Hepatocyte (in vitro differentiated cells): ENCODE measurements around the gene CXCR4. TPM values are rescaled to one million over a fixed set of nuclear protein-coding genes. Genes with fewer than 3 reads are reported as not detected.

Experiments
- DNase-seq: peaks from one replicate; pipeline ENCODE4 v3.0.0-alpha.2; 2016; ENCODE audit warnings: low spot score
- H2AFZ ChIP-seq: fragments of 200-600 bp; sonication (generic); 2 replicates; pipeline ENCODE4 v1.6.0; 2016; ENCODE audit warnings: antibody characterized with exemption, mild to moderate bottlenecking
- H3K27ac ChIP-seq: fragments of 200-600 bp; sonication (generic); 2 replicates; pipeline ENCODE4 v1.5.1; 2016; ENCODE audit warnings: mild to moderate bottlenecking
- H3K27me3 ChIP-seq: fragments of 200-600 bp; sonication (generic); 2 replicates; pipeline ENCODE4 v1.6.1; 2016
- H3K36me3 ChIP-seq: fragments of 200-600 bp; sonication (generic); replicated peaks from 2 replicates; pipeline ENCODE4 v1.5.1; 2016; ENCODE audit warnings: low read depth; ENCODE audit not compliant: insufficient read depth
- H3K4me1 ChIP-seq: fragments of 200-600 bp; sonication (generic); 2 replicates; pipeline ENCODE4 v1.5.1; 2016; ENCODE audit warnings: mild to moderate bottlenecking, moderate library complexity; ENCODE audit not compliant: insufficient read depth
- H3K4me2 ChIP-seq: fragments of 200-600 bp; sonication (generic); 2 replicates; pipeline ENCODE4 v1.6.0; 2016
- H3K4me3 ChIP-seq: fragments of 200-600 bp; sonication (generic); 2 replicates; pipeline ENCODE4 v1.5.1; 2016; ENCODE audit warnings: mild to moderate bottlenecking
- H3K79me2 ChIP-seq: fragments of 200-600 bp; sonication (generic); 2 replicates; pipeline ENCODE4 v1.6.0; 2017; ENCODE audit warnings: mild to moderate bottlenecking
- H3K9me2 ChIP-seq: fragments of 200-600 bp; sonication (generic); replicated peaks from 2 replicates; pipeline ENCODE4 v1.6.0; 2017; ENCODE audit warnings: mild to moderate bottlenecking; ENCODE audit not compliant: insufficient read depth
- H3K9me3 ChIP-seq: fragments of 200-600 bp; sonication (generic); 2 replicates; pipeline ENCODE4 v1.5.1; 2016; ENCODE audit warnings: low read depth, mild to moderate bottlenecking
- H4K20me1 ChIP-seq: fragments of 200-600 bp; sonication (generic); 2 replicates; pipeline ENCODE4 v1.6.0; 2016; ENCODE audit warnings: mild to moderate bottlenecking; ENCODE audit not compliant: insufficient read depth, poor library complexity, severe bottlenecking
- CTCF ChIP-seq: fragments of 200-600 bp; sonication (generic); IDR thresholded peaks from 2 replicates; pipeline ENCODE4 v1.5.1; 2016; ENCODE audit warnings: antibody characterized with exemption, mild to moderate bottlenecking; ENCODE audit not compliant: poor library complexity
- EZH2 ChIP-seq: fragments of 200-600 bp; sonication (generic); IDR thresholded peaks from 2 replicates; pipeline ENCODE4 v1.6.1; 2016; ENCODE audit warnings: antibody characterized with exemption, mild to moderate bottlenecking, borderline replicate concordance
- EZH2phosphoT487 ChIP-seq: fragments of 200-600 bp; sonication (generic); IDR thresholded peaks from one replicate; pipeline ENCODE4 v1.6.1; 2018; ENCODE audit warnings: antibody characterized with exemption, mild to moderate bottlenecking, low read depth, moderate library complexity; ENCODE audit not compliant: unreplicated experiment, severe bottlenecking
- WGBS: methylation state at CpG from one replicate; pipeline ENCODE4 v1.1.6; 2016; ENCODE audit warnings: low lambda C conversion rate; ENCODE audit errors: missing lambda C conversion rate; 5-methylcytosine and 5-hydroxymethylcytosine counted together
- polyA plus RNA-seq: library from polyadenylated mRNA; unstranded; fragments of >200 nt; fragmentation: Nextera tagmentation; extraction: Ambion mirVana; gene quantifications from 2 replicates; pipeline ENCODE4 v1.2.1, GENCODE V29; 2016
- total RNA-seq: library from RNA; depleted of rRNA; stranded (reverse); fragments of >200 nt; gene quantifications from 2 replicates; pipeline ENCODE4 v1.2.3, GENCODE V29; 2014

CXCR4 gene
- total and polyA plus RNA-seq, 2 experiments from 2014 or later, result 3.8 to 6.2 TPM

- Histone ChIP-seq H3K9me3 (no peaks in the 10 kb centered on the region), H3K79me2 (no peaks in the 10 kb centered on the region), H3K4me1 (peaks cover 7% of the 10 kb centered on the region), H3K4me3 (no peak overlapping the region), H3K27me3 (peaks cover 25% of the 10 kb centered on the region), H2AFZ (no peak overlapping the region), H4K20me1 (no peaks in the 10 kb centered on the region), H3K4me2 (no peak overlapping the region), H3K27ac (no peak overlapping the region), H3K9me2 (no peaks in the 10 kb centered on the region), H3K36me3 (no peaks in the 10 kb centered on the region)
- TF ChIP-seq CTCF, result no peak
- TF ChIP-seq EZH2, result no peak
- TF ChIP-seq EZH2phosphoT487, result no peak
- DNase-seq, result no peak
- 71% methylated on average over 6 of the region's 6 CpGs for WGBS
These were observed 9.4 kb upstream of the CXCR4 start for GRCh38 chr2:136127356-136127755.

GRCh38 chr2:136126421-136126926, 8.5 kb upstream of the CXCR4 start:
- Histone ChIP-seq H3K36me3 (no peaks in the 10 kb centered on the region), H3K9me3 (no peaks in the 10 kb centered on the region), H3K79me2 (no peaks in the 10 kb centered on the region), H3K27me3 (peaks cover 34% of the 10 kb centered on the region), H3K4me1 (peaks cover 7% of the 10 kb centered on the region), H3K4me3 (no peak overlapping the region), H3K4me2 (peak overlapping the region; percentile 39), H3K9me2 (no peaks in the 10 kb centered on the region), H4K20me1 (no peaks in the 10 kb centered on the region), H3K27ac (no peak overlapping the region), H2AFZ (no peak overlapping the region)
- no peak for DNase-seq
- TF ChIP-seq CTCF (no peak), EZH2phosphoT487 (no peak), EZH2 (no peak)
- 82% methylated on average over 6 of the region's 6 CpGs for WGBS

GRCh38 chr2:136126021-136126420, 8.1 kb upstream of the CXCR4 start:
- peak overlapping the region; percentile 39 for H3K4me2 ChIP-seq
- H3K4me1 ChIP-seq, result peaks cover 7% of the 10 kb centered on the region
- no peak overlapping the region for H3K27ac ChIP-seq
- no peak overlapping the region for H3K4me3 ChIP-seq
- WGBS, result 17% methylated on average over 12 of the region's 12 CpGs
- H3K79me2 ChIP-seq, result no peaks in the 10 kb centered on the region
- no peaks in the 10 kb centered on the region for H3K9me3 ChIP-seq
- no peak overlapping the region for H2AFZ ChIP-seq
- peaks cover 38% of the 10 kb centered on the region for H3K27me3 ChIP-seq
- no peaks in the 10 kb centered on the region for H3K9me2 ChIP-seq
- no peaks in the 10 kb centered on the region for H4K20me1 ChIP-seq
- DNase-seq, result no peak
- no peaks in the 10 kb centered on the region for H3K36me3 ChIP-seq
- TF ChIP-seq EZH2, result no peak
- TF ChIP-seq CTCF, result no peak
- no peak for TF ChIP-seq EZH2phosphoT487

- H3K4me3 ChIP-seq, result no peak overlapping the region
- H4K20me1 ChIP-seq, result no peaks in the 10 kb centered on the region
- H3K9me2 ChIP-seq, result no peaks in the 10 kb centered on the region
- no peak for DNase-seq
- H3K4me2 ChIP-seq, result peak overlapping the region; percentile 39
- TF ChIP-seq EZH2phosphoT487 (no peak), CTCF (no peak), EZH2 (no peak)
- H3K27ac ChIP-seq, result no peak overlapping the region
- WGBS, result 69% methylated on average over 6 of the region's 6 CpGs
- H2AFZ ChIP-seq, result no peak overlapping the region
- H3K79me2 ChIP-seq, result no peaks in the 10 kb centered on the region
- H3K4me1 ChIP-seq, result peaks cover 7% of the 10 kb centered on the region
- peaks cover 46% of the 10 kb centered on the region for H3K27me3 ChIP-seq
- H3K9me3 ChIP-seq, result no peaks in the 10 kb centered on the region
- H3K36me3 ChIP-seq, result no peaks in the 10 kb centered on the region
These were observed 7.3 kb upstream of the CXCR4 start for GRCh38 chr2:136125236-136125635.
